ENCODE data around the gene VASP. TPM values are rescaled to one million over a fixed set of nuclear protein-coding genes. Genes with fewer than 3 reads are reported as not detected.
A peak's percentile ranks its signal among the peaks of the same experiment; 100 is the strongest.

The VASP gene
- total and polyA plus RNA-seq, 9 of the 15 experiments (the other 6 are each of a cell fraction or from before 2014, with no cell fraction given) = 16.7 to 261 (median 112) TPM

DNA sequence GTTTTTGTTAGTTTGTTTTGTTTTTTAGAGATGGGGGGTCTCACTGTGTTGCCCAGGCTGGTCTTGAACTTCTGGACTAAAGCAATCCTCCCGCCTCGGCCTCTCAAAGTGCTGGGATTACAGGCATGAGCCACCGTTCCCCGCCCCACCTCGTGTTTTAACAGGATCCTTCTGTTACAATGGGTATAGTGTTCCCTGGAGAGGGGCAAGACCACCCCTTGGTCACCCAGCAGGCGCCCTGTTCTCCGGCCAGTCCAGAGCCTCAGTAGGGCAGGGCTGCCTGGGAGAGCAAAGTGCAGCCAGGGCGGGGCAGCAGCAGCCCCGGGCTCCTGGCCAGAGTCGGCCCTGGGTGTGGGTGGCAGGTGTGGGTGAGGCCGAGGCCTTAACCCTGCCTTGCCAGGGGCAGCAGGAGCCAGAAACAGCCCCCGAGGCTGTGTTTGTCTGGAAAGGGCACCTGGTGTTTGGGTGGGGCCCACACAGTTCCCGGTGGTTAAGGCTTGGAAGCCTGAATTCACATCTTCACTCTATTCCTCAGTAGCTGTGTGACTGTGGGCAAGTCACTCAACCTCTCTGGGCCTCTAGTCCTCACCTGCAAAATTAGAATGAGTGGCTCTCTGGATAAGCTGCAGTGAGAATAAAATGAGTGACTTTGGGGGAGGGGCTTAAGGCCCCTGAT lies 7.2 kb downstream of the VASP start (continued):
- no peak for TF ChIP-seq ELF4 (CRISPR knock-in tag; IDR thresholded peaks at IDR 0.05)
- no peak for TF ChIP-seq CAMTA2 (CRISPR knock-in tag; conservative IDR thresholded peaks at IDR 0.05)
- TF ChIP-seq, protein P1, sequence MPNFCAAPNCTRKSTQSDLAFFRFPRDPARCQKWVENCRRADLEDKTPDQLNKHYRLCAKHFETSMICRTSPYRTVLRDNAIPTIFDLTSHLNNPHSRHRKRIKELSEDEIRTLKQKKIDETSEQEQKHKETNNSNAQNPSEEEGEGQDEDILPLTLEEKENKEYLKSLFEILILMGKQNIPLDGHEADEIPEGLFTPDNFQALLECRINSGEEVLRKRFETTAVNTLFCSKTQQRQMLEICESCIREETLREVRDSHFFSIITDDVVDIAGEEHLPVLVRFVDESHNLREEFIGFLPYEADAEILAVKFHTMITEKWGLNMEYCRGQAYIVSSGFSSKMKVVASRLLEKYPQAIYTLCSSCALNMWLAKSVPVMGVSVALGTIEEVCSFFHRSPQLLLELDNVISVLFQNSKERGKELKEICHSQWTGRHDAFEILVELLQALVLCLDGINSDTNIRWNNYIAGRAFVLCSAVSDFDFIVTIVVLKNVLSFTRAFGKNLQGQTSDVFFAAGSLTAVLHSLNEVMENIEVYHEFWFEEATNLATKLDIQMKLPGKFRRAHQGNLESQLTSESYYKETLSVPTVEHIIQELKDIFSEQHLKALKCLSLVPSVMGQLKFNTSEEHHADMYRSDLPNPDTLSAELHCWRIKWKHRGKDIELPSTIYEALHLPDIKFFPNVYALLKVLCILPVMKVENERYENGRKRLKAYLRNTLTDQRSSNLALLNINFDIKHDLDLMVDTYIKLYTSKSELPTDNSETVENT (CRISPR knock-in tag; IDR thresholded peaks at IDR 0.05) = no peak
- no peak for TF ChIP-seq POLR3G (IDR thresholded peaks at IDR 0.05; ENCODE audit: extremely low read depth, insufficient read length, insufficient replicate concordance)
- peak; percentile 37 for TF ChIP-seq SIRT6 (IDR thresholded peaks at IDR 0.05; ENCODE audit: low read depth, low read length)
- no peak for TF ChIP-seq HCFC1 (IDR thresholded peaks at IDR 0.05; ENCODE audit: low read depth, low read length)
- TF ChIP-seq, protein P2, sequence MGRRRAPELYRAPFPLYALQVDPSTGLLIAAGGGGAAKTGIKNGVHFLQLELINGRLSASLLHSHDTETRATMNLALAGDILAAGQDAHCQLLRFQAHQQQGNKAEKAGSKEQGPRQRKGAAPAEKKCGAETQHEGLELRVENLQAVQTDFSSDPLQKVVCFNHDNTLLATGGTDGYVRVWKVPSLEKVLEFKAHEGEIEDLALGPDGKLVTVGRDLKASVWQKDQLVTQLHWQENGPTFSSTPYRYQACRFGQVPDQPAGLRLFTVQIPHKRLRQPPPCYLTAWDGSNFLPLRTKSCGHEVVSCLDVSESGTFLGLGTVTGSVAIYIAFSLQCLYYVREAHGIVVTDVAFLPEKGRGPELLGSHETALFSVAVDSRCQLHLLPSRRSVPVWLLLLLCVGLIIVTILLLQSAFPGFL (CRISPR knock-in tag; IDR thresholded peaks at IDR 0.05) = no peak
- no peak for TF ChIP-seq ZNF586 (CRISPR knock-in tag; conservative IDR thresholded peaks at IDR 0.05)
- TF ChIP-seq MAFF (IDR thresholded peaks at IDR 0.05; ENCODE audit: low read length) = no peak
- TF ChIP-seq ZNF184 (CRISPR knock-in tag; IDR thresholded peaks at IDR 0.05) = no peak
- no peak for TF ChIP-seq MEF2A (IDR thresholded peaks at IDR 0.05; ENCODE audit: control insufficient read depth, low read depth, low read length)
- no peak for TF ChIP-seq ZBED1 (IDR thresholded peaks at IDR 0.05)
- TF ChIP-seq, protein P3, sequence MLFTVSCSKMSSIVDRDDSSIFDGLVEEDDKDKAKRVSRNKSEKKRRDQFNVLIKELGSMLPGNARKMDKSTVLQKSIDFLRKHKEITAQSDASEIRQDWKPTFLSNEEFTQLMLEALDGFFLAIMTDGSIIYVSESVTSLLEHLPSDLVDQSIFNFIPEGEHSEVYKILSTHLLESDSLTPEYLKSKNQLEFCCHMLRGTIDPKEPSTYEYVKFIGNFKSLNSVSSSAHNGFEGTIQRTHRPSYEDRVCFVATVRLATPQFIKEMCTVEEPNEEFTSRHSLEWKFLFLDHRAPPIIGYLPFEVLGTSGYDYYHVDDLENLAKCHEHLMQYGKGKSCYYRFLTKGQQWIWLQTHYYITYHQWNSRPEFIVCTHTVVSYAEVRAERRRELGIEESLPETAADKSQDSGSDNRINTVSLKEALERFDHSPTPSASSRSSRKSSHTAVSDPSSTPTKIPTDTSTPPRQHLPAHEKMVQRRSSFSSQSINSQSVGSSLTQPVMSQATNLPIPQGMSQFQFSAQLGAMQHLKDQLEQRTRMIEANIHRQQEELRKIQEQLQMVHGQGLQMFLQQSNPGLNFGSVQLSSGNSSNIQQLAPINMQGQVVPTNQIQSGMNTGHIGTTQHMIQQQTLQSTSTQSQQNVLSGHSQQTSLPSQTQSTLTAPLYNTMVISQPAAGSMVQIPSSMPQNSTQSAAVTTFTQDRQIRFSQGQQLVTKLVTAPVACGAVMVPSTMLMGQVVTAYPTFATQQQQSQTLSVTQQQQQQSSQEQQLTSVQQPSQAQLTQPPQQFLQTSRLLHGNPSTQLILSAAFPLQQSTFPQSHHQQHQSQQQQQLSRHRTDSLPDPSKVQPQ (CRISPR knock-in tag; IDR thresholded peaks at IDR 0.05; ENCODE audit: borderline replicate concordance) = no peak
- no peak for TF ChIP-seq ESRRA (IDR thresholded peaks at IDR 0.05; ENCODE audit: borderline replicate concordance, low read depth)
- TF ChIP-seq CC2D1A (IDR thresholded peaks at IDR 0.05) = no peak
- peak; percentile 88 for TF ChIP-seq BCOR (IDR thresholded peaks at IDR 0.05)
- no peak for TF ChIP-seq MBD2 (IDR thresholded peaks at IDR 0.05; ENCODE audit: borderline replicate concordance, low read depth)
- no peak for TF ChIP-seq MCM3 (IDR thresholded peaks at IDR 0.05)
- peak; percentile 94 for TF ChIP-seq SMARCA5 (IDR thresholded peaks at IDR 0.05)
- no peak for TF ChIP-seq SRSF7 (optimal IDR thresholded peaks at IDR 0.05; ENCODE audit: low read depth, low read length)
- peak; percentile 96 for TF ChIP-seq ZFP36 (IDR thresholded peaks at IDR 0.05; ENCODE audit: low read depth, low read length, partially characterized antibody)
- TF ChIP-seq TRIM24 (IDR thresholded peaks at IDR 0.05) = no peak
- no peak for TF ChIP-seq YY1 (IDR thresholded peaks at IDR 0.05; ENCODE audit: borderline replicate concordance in 1 of 3, control insufficient read depth in 1 of 3, extremely low read depth in 1 of 3, insufficient read depth in 3 of 3, insufficient read length in 1 of 3, insufficient replicate concordance in 2 of 3, low read depth in 1 of 3, low read length in 2 of 3)
- no peak for TF ChIP-seq ZNF584 (CRISPR knock-in tag; IDR thresholded peaks at IDR 0.05; ENCODE audit: low read depth)
- TF ChIP-seq FIP1L1 (IDR thresholded peaks at IDR 0.05; ENCODE audit: low read depth, low read length, poor library complexity, severe bottlenecking) = no peak

All from K562 (cell line).